Activated CD4-positive, CD25-positive, alpha-beta regulatory T cell treated with anti-CD3 and anti-CD28 coated beads, Interleukin-2, amount 50 U/mL, for 24 hours (primary cell): ENCODE results near the gene SLC39A11.

Source experiments
- ATAC-seq, 2 donors: fragments of 150-1000 bp; cut with Tn5 transposase; one replicate each; pipeline ENCODE4 v1.10.0; 2021; ENCODE audit warnings: mild to moderate bottlenecking in 1 of 2, moderate library complexity in 1 of 2

Gene SLC39A11

GRCh38 chr17:72974605-72975232 lies 117.8 kb downstream of the SLC39A11 start:
- no peak for ATAC-seq

DNA sequence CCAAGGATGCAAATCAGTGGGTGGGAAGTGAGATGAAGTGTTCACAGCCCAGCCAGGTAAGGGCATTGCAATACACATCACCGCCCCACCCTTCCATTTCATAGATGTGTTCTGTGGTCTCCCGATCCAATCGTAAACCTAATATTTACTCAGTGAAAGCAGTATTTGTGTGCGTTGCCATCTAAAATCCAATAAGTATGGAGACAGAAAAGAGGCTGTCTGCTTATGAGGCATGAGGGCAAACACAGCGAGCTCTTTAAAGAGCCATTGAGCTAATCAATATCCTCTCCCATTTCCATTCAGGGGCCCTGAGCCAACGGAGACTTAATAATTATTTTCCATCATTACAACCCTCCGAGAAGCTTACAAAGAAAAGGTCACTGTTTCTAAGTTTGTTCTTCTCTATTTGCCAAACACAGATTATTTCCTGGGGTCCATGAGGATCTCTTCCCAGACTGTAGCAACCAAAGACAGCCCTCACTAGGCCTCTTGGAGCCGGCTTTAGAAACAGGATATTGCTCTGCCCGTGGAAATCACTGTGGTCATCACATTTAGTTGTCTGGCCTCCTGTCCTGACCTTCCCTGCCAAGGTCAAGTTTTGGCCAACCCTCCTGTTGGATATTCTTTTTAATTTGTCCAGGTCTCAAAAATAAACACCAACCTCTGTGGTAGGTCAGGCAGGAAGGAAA lies 120.1 kb downstream of the SLC39A11 start:
- no peak for ATAC-seq

DNA sequence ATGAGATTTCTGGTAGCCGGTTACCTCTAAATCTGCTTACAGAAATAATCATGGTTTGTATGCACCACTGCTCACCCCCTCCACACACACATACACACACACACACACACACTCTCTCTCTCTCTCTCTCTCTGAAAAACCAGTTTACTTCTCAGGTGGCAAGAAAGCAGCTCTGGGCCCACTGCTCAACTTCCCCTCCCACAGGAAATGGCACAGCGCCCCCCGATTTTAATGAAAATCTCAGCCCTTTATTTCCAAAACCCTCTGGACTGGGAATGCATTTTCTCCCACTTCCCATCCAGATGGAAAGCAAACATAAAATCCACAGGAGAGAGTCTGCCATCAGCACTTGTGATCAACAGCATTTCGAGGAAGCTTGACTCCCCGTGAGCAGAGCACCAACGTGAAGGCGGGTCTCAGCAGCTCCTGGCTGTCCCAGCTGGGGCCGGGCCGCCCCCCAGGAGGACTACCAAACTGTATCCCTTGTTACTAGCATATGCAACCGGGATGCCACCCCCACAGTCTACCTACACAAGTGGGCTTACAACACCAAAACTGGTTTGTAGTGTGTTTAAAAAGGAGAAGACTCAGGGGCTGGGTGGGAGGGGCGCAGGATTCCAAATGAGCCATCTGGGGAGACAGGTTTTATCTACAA lies 121.1 kb downstream of the SLC39A11 start:
- ATAC-seq, result no peak

DNA sequence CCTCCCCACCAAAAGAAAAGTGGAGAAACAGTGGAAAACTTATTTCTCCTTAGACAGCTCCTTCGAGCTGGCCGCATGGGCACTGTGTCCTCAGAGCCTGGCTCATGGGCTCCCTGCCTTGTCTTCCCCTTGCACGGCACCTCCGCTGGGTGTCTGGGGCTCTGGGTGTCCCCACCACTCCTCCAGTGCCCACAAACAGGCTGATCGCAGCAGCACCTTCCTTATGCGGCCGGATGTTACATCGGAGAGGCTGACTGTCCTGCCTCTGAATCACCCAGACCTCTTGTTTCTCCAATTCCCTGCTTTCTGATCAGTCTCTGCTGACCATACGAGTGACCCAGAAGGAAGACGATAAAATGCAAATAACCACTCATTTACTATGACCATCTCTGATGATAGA lies 121.7 kb downstream of the SLC39A11 start:
- ATAC-seq, result no peak

DNA sequence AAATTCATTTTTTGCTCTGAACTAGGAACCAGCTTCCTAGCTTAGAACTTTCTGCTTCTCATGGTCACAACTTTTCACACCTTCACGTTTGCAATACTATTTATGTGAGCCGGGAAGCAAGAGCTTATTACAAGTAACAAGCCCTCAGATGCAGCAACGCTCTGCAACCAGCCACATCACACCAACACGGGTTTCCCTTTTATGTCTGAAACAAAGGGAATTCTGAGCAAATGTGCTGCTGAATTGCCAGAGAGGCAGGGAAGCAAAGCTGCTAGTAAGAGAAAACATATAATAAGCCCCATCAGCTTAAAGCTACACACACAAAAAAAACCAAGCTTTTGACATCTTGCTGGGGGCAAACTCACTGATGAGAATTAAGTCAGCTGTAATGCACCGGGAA lies 122.2 kb downstream of the SLC39A11 start:
- ATAC-seq, result no peak

- no peak for ATAC-seq
Observed at GRCh38 chr17:72969293-72969906, 123.1 kb downstream of the SLC39A11 start.

DNA sequence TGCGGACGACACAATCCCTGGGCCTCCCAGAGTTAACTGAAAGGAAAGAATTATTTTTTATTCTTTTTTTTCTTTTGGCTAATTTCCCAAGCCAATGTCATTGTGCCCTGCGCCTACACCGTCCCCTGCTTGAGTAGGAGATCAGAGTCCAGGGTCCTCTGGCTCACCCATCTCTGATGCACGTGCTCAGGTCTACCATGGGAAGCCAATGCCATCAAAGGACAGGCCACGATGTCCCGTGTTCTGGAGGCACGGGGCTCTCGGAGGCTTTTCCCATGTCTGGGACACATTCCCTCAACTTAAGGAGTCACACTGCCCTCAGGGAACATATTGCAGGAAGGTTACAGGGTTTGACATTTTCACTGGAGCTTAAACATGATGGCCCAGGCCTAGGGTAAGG lies 123.7 kb downstream of the SLC39A11 start:
- ATAC-seq, result no peak

- no peak for ATAC-seq
Observed at GRCh38 chr17:72967977-72968585, 124.4 kb downstream of the SLC39A11 start.

- ATAC-seq, result no peak
Observed at GRCh38 chr17:72967277-72967970, 125.1 kb downstream of the SLC39A11 start.

DNA sequence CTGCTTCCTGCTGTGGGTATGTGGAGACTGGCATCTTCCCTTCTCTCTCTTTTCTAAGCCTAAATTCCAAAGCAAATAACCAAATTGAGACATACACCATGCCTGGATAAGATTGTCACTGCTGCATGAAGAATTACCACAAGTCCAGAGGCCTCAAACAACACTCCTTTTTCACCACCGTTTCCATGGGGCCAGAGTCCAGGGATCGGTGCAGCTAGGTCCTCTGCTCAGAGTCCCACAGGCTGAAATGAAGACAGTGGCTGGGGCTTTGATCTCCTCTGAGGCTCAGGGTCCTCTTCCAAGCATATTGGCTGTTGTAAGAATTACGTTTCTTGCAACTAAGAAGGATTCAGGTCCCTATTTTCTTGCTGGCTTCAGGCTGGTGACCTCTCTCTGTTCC lies 130.4 kb downstream of the SLC39A11 start:
- no peak for ATAC-seq

- no peak for ATAC-seq
Observed at GRCh38 chr17:72955391-72956140, 136.9 kb downstream of the SLC39A11 start.

DNA sequence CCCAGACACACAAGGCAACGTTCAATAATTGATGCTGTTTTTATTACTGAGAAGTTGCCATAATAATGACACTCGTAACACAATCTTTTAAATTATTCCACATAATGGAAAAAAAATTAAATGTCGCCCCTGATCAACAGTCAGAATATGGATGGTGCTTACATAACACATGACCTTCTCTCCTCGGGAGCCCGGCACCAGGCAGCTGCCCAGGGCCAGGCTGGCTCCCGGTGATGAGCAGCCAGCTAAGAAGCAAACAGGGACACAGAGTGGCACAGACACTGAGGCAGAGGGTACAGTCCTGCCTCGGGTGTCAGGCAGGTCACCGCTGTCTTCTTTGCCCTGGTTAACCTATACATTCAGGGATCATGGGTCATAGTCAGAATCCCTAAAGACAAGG lies 137.9 kb downstream of the SLC39A11 start:
- ATAC-seq, result no peak

DNA sequence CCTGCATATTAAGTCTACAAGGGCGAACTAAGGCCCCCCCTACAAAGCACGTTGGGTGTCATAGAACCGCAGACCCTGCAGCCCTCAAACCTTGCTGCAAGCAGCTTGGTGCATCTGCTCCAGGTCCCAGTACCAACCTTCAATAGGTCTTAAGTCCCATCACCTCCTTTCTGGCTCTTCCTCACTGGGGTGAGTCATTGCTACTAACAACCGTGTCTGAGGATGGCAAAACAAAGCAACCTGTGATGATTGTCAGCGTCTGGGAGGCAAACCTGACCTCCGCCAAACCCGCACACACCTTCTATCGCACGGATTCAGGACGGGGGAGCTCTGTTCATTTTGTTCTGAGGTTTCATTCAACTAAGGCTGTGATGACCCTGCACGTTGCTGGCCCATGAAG lies 138.9 kb downstream of the SLC39A11 start:
- ATAC-seq, result no peak

DNA sequence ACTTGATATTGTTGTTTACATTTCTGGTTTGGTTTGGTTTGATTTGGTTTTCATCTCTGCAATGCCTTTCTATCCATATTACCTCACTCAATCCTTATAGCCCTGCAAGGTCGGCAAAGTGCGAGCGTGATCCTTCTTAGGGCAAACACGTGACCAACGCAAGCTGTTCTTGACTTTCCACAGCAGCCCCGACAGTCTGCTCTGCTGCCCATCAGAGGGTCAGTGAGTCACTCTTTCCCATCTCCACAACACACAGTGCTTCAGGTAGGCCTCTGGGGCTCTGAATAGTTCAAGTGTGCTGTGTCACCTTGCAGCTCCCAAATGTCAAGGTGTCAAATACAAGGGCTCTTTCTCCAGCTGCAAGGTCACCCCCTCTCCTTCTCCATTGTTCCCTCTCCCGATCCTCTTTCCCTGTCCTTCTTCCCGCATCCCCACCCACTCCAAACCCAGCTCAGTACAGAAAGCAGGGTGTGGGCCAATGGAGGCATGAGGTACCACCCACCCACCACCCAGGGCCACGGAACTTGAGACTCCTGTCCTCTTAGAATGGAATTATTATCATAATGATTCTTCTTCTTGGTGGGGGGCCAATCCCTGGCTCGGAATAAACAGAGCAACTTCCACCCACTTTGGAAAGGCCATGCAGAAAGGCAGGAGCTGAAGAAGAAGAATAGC lies 139.7 kb downstream of the SLC39A11 start:
- no peak for ATAC-seq

DNA sequence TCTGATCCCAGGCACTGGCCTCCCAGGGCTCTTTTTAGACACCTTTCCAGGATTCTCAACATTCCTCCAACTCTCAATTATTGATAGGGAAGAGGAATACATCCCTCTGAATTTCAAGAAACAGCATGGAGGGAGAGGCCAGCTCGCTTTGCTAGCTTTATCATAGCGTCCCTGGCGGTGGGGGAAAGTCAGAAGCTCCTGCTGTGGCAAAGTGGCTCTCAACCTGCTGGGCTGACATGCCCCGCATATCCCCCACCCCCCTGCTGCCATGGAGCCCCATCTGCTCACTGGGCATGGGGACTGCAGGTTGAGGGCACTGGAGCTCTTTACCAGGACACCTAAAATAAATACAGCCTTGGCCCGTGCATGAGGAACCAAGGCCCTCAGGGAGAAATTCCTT lies 140.3 kb downstream of the SLC39A11 start:
- no peak for ATAC-seq

GRCh38 chr17:72950242-72950931 lies 142.1 kb downstream of the SLC39A11 start:
- no peak for ATAC-seq

DNA sequence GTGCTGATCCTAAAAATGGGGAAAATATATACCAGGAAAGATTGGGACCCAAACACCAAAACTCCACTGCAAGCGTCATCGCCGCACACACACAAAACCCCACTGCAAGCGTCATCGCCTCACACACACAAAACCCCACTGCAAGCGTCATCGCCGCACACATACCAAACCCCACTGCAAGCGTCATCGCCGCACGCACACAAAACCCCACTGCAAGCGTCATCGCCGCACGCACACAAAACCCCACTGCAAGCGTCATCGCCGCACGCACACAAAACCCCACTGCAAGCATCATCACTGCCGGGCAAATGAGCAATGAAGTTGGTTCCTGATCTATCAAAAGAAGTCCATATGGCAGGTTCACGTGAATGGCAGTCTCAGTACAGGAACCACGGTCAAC lies 144.4 kb downstream of the SLC39A11 start:
- ATAC-seq, result no peak

- no peak for ATAC-seq
Observed at GRCh38 chr17:72947475-72947874, 145.0 kb downstream of the SLC39A11 start.

GRCh38 chr17:72946696-72947095 lies 145.8 kb downstream of the SLC39A11 start:
- ATAC-seq, result no peak

GRCh38 chr17:72946156-72946555 lies 146.3 kb downstream of the SLC39A11 start:
- no peak for ATAC-seq

DNA sequence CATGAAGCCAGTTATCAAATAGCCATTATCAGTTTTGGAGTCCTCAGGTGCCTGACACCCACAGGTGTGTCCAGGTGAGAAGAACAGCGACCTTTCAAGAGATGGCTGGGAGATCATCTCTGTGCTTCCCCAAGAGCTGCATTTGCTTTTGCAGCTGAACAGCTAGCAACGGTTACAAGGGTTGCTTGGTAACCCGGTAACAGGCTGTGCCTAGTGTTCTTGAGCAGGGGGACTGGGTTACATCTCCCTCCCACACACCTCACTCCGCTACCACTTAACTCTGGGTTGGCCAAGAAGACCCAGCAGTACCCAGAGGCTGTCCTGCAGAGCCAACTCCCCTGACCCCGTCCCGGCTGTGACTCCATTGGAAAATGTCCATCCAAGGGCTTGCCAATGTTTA lies 147.0 kb downstream of the SLC39A11 start:
- no peak for ATAC-seq
